Caco-2 (cell line): ENCODE data around the gene MINDY3. TPM values are rescaled to one million over a fixed set of nuclear protein-coding genes. Genes with fewer than 3 reads are reported as not detected.

Experiments used
- BruUV-seq: library from RNA; stranded (reverse); fragments of 400-500 nt; replicated peaks from 2 replicates; lab custom pipeline; 2021; lab: Mats Ljungman, UMichigan
- CTCF ChIA-PET: fragments of 300-600 bp; sonication (Branson Sonifier 250); formaldehyde crosslinking; loops from one replicate; lab custom pipeline; 2022; ENCODE audit warnings: antibody characterized with exemption; lab: Charles Lee
- POLR2A ChIA-PET: fragments of 300-600 bp; sonication (Branson Sonifier 250); formaldehyde crosslinking; loops from one replicate; lab custom pipeline; 2022; ENCODE audit warnings: antibody characterized with exemption; lab: Charles Lee
- DNase-seq, 2 experiments: peaks; one replicate each; pipeline versions ENCODE4 v3.0.0 to v3.0.0-alpha.2; 2020 to 2022
- H3K27me3 ChIP-seq: replicated peaks from 2 replicates; pipeline ENCODE4 v1.6.0; 2011; ENCODE audit warnings: low read length; ENCODE audit not compliant: control insufficient read depth, insufficient read depth
- H3K36me3 ChIP-seq: 2 replicates; pipeline ENCODE4 v1.5.1; 2011; ENCODE audit warnings: low read length; ENCODE audit not compliant: control insufficient read depth, insufficient read depth
- H3K4me1 ChIP-seq: fragments of 250-450 bp; sonication (Bioruptor Pico); 2 replicates; pipeline ENCODE4 v1.5.1; 2020; ENCODE audit warnings: mild to moderate bottlenecking
- H3K4me3 ChIP-seq: 2 replicates; pipeline ENCODE4 v1.5.1; 2011; ENCODE audit warnings: low read depth, mild to moderate bottlenecking, control low read depth, low read length
- H3K9me3 ChIP-seq: fragments of 250-450 bp; sonication (Bioruptor Pico); 2 replicates; pipeline ENCODE4 v1.5.1; 2020; ENCODE audit warnings: mild to moderate bottlenecking, moderate library complexity
- H3K27ac Mint-ChIP-seq: one replicate; pipeline ENCODE4 v1.8.0; 2022; ENCODE audit warnings: mixed read lengths; ENCODE audit not compliant: unreplicated experiment
- H3K27me3 Mint-ChIP-seq: one replicate; pipeline ENCODE4 v1.8.0; 2022; ENCODE audit warnings: mixed read lengths; ENCODE audit not compliant: insufficient read depth, unreplicated experiment
- H3K36me3 Mint-ChIP-seq: one replicate; pipeline ENCODE4 v1.8.0; 2022; ENCODE audit warnings: mild to moderate bottlenecking, mixed read lengths; ENCODE audit not compliant: insufficient read depth, unreplicated experiment
- H3K4me1 Mint-ChIP-seq: one replicate; pipeline ENCODE4 v1.8.0; 2022; ENCODE audit warnings: low read depth, mixed read lengths; ENCODE audit not compliant: unreplicated experiment
- H3K4me3 Mint-ChIP-seq: one replicate; pipeline ENCODE4 v1.8.0; 2022; ENCODE audit warnings: mild to moderate bottlenecking, moderate library complexity, mixed read lengths; ENCODE audit not compliant: unreplicated experiment
- H3K9me3 Mint-ChIP-seq: one replicate; pipeline ENCODE4 v1.8.0; 2022; ENCODE audit warnings: mixed read lengths; ENCODE audit not compliant: unreplicated experiment
- CTCF ChIP-seq, 2 experiments: fragments of 200-600 bp in 1 of 2; IDR thresholded peaks; 1 replicate in 1 of 2; 2 replicates in 1 of 2; pipeline versions ENCODE4 v1.5.1 to v1.8.0; 2011 to 2022; ENCODE audit warnings: antibody characterized with exemption in 1 of 2, control low read depth in 1 of 2, inconsistent platforms in 1 of 2, low read depth in 1 of 2, low read length in 1 of 2, mild to moderate bottlenecking in 1 of 2, moderate library complexity in 1 of 2; ENCODE audit not compliant: insufficient read depth in 1 of 2, severe bottlenecking in 1 of 2, unreplicated experiment in 1 of 2
- intact Hi-C: fragments of 100-400 bp; cut with micrococcal nuclease; formaldehyde crosslinking; loops from one replicate; pipeline ENCODE4 v1.10.0; 2022; ENCODE audit not compliant: unreplicated experiment
- total RNA-seq: library from RNA; stranded (reverse); gene quantifications from 2 replicates; pipeline ENCODE4 v1.2.3, GENCODE V29; 2022

Gene MINDY3
- total RNA-seq, 1 experiment from 2014 or later, result 25.9 TPM

GRCh38 chr10:15789793-15790525 lies 70.3 kb downstream of the MINDY3 start:
- no peaks in the 10 kb centered on the region for H3K9me3 Mint-ChIP-seq
- Histone ChIP-seq H3K4me1 (peaks cover 2% of the 10 kb centered on the region), H3K27me3 (no peaks in the 10 kb centered on the region), H3K4me3 (no peak overlapping the region), H3K36me3 (no peaks in the 10 kb centered on the region; the same call in 1 of the 2 replicates), H3K9me3 (no peaks in the 10 kb centered on the region)
- H3K4me1 Mint-ChIP-seq, result peaks cover 8% of the 10 kb centered on the region
- DNase-seq, result no peak
- CTCF ChIA-PET, result no interaction called here
- H3K27ac Mint-ChIP-seq, result no peak overlapping the region
- no peaks in the 10 kb centered on the region for H3K36me3 Mint-ChIP-seq
- no peak for TF ChIP-seq CTCF (IDR thresholded peaks at IDR 0.05; ENCODE audit: insufficient read depth in 1 of 2, low read depth in 1 of 2, low read length in 1 of 2, severe bottlenecking in 1 of 2, unreplicated experiment in 1 of 2)
- POLR2A ChIA-PET, result no interaction called here
- no peaks in the 10 kb centered on the region for H3K27me3 Mint-ChIP-seq
- no peak overlapping the region for H3K4me3 Mint-ChIP-seq
- intact Hi-C loops, result no loop called here
- no TSS peak for BruUV-seq

- Histone ChIP-seq H3K4me1 (peaks cover 18% of the 10 kb centered on the region), H3K27me3 (no peaks in the 10 kb centered on the region), H3K9me3 (no peaks in the 10 kb centered on the region), H3K36me3 (no peaks in the 10 kb centered on the region), H3K4me3 (no peak overlapping the region)
- Mint-ChIP-seq H3K4me1 (peaks cover 22% of the 10 kb centered on the region), H3K27ac (no peak overlapping the region), H3K9me3 (no peaks in the 10 kb centered on the region), H3K36me3 (peaks cover 12% of the 10 kb centered on the region), H3K4me3 (no peak overlapping the region), H3K27me3 (no peaks in the 10 kb centered on the region)
- CTCF ChIA-PET, result no interaction called here
- no TSS peak for BruUV-seq
- intact Hi-C loops, result no loop called here
- POLR2A ChIA-PET, result no interaction called here
- no peak for TF ChIP-seq CTCF (IDR thresholded peaks at IDR 0.05; ENCODE audit: insufficient read depth in 1 of 2, low read depth in 1 of 2, low read length in 1 of 2, severe bottlenecking in 1 of 2, unreplicated experiment in 1 of 2)
- no peak for DNase-seq
Observed at GRCh38 chr10:15787426-15787825, 72.9 kb downstream of the MINDY3 start.

- Histone ChIP-seq H3K36me3 (no peaks in the 10 kb centered on the region), H3K4me3 (no peak overlapping the region), H3K9me3 (no peaks in the 10 kb centered on the region), H3K4me1 (peaks cover 18% of the 10 kb centered on the region), H3K27me3 (no peaks in the 10 kb centered on the region)
- peaks cover 22% of the 10 kb centered on the region for H3K4me1 Mint-ChIP-seq
- no peak for DNase-seq
- H3K36me3 Mint-ChIP-seq, result peaks cover 12% of the 10 kb centered on the region
- CTCF ChIA-PET, result no interaction called here
- POLR2A ChIA-PET, result no interaction called here
- no peak overlapping the region for H3K27ac Mint-ChIP-seq
- no peaks in the 10 kb centered on the region for H3K27me3 Mint-ChIP-seq
- no peaks in the 10 kb centered on the region for H3K9me3 Mint-ChIP-seq
- H3K4me3 Mint-ChIP-seq, result no peak overlapping the region
- intact Hi-C loops, result no loop called here
- BruUV-seq, result no TSS peak
- no peak for TF ChIP-seq CTCF (IDR thresholded peaks at IDR 0.05; ENCODE audit: insufficient read depth in 1 of 2, low read depth in 1 of 2, low read length in 1 of 2, severe bottlenecking in 1 of 2, unreplicated experiment in 1 of 2)
Observed at GRCh38 chr10:15784662-15785300, 75.5 kb downstream of the MINDY3 start.
